NCI-H1694 (cell line): ENCODE results near the gene ADSL.
"Not testable (repeated sequence)": the region's sequence is repeated elsewhere in the genome, so short reads cannot be mapped to it uniquely, and the experiment has no call there.

ENCODE experiments used
- DNase-seq: peaks from one replicate; lab custom pipeline; 2025; lab: John Stamatoyannopoulos, UW

ADSL gene

GRCh38 chr22:40374567-40374966 is 28.3 kb downstream of the ADSL start:
- DNase-seq, result no peak

DNA sequence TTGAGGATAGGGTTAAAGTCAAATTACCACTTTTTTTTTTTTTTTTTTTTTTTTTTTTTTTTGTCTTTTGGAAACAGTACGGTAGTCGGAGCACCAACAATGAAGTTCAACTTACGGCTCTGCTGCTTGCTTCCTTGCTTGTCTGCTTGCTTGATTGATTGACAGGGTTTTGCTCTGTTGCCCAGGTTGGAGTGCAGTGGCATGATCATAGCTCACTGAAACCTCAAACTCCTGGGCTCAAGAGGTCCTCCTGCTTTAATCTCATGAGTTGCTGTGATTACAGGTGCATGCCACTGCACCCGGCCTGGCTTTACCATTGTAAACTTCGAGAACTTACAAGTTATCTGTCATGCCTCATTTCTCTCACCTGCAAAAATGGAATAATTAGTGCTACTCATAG is 29.8 kb downstream of the ADSL start:
- DNase-seq, result no peak

GRCh38 chr22:40377931-40378330 is 31.6 kb downstream of the ADSL start:
- DNase-seq, result no peak

DNA sequence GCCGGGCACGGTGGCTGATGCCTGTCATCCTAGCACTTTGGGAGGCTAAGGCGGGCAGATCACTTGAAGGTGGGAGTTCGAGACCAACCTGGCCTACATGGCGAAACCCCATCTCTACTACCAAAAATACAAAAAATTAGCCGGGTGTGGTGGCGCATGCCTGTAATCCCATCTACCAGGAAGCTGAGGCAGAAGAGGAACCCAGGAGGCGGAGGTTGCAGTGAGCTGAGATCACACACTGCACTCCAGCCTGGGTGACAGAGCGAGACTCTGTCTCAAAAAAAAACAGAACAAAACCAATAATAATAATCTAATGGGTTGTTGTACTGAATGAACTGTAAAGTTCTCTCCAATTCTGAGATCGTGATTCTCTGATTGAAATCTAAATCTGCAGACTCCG is 32.1 kb downstream of the ADSL start:
- not testable (repeated sequence) for DNase-seq

- DNase-seq, result no peak
Observed at GRCh38 chr22:40381461-40381860, 35.2 kb downstream of the ADSL start.

GRCh38 chr22:40383905-40384304 is 37.6 kb downstream of the ADSL start:
- no peak for DNase-seq

DNA sequence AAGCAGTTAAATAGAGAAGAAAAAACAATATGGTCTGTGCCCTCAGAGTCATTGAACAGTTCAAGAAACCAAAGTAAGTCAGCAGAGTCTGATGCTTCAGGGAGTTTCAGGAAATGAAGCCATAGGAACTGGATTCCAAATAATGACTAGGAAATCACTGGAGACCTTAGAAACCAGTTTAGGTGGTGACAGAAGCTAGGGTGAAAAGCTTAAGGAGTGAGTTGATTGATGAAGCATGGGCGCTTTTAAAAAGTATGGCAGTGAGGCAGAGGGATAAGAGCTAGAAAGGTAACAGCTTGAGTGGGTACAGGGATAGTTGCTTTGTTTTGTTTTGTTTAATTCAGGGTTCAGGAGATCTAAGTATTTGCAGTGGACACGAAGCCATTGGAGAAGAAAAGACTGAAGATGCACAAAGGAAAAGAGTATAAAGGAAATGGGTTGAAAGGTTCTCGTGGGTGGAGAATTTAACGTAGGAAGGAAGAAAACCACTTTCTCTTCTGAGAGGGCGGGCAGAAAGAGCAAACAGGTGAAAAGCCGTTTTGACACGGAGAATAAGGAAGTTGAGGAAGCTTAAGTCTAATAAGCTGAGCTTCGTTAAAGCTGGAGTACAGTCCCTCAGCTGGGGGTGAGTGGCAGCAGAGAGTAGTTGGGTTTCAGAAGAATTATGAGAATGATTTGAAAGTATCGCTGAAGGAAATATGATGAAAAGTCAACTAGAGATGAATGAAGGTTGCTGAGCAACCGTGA is 38.9 kb downstream of the ADSL start:
- no peak for DNase-seq

- DNase-seq, result no peak
Observed at GRCh38 chr22:40387746-40388145, 41.4 kb downstream of the ADSL start.

GRCh38 chr22:40388231-40388630 is 41.9 kb downstream of the ADSL start:
- DNase-seq, result no peak

- DNase-seq, result no peak
Observed at GRCh38 chr22:40391417-40391816, 45.1 kb downstream of the ADSL start.

GRCh38 chr22:40392618-40393017 is 46.3 kb downstream of the ADSL start:
- DNase-seq, result no peak

GRCh38 chr22:40394607-40395006 is 48.3 kb downstream of the ADSL start:
- DNase-seq, result peak; percentile 48

- DNase-seq, result no peak
Observed at GRCh38 chr22:40395607-40396006, 49.3 kb downstream of the ADSL start.

GRCh38 chr22:40396882-40397281 is 50.6 kb downstream of the ADSL start:
- peak; percentile 85 for DNase-seq

DNA sequence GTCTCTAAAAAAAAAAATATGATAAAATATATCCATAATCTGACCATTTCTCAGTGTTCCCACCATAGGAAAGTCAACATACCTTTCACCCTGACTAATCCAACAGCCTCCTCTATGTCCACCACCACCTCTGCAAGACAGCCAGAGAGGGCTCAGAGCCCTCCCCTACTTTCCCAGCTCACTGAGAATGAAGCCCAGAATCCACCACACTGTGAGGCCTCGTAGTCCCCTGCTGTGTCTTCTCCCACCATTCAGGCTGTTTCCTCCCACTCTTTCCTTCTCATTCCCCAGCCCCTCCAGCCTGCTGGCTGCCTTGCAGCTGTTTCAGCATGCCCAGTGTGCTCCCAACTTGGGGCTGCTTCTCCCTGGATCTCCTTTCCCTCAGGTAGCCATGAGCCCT is 51.1 kb downstream of the ADSL start:
- DNase-seq, result no peak

GRCh38 chr22:40399621-40400020 is 53.3 kb downstream of the ADSL start:
- DNase-seq, result no peak

DNA sequence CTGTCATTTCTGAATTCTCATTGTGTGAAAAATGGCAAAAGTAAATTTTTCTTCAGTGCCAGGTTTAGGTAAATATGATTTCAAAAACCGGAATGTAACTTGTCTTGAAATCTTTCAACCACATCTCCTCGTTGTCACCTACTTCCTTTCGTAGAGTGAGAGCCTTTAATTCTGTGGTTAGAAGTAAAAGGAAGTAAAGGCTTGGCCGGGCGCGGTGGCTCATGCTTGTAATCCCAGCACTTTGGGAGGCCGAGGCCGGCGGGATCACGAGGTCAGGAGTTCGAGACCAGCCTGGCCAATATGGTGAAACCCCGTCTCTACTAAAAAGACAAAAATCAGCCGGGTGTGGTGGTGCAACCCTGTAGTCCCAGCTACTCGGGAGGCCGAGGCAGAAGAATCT is 53.9 kb downstream of the ADSL start:
- DNase-seq, result no peak

GRCh38 chr22:40401532-40401931 is 55.2 kb downstream of the ADSL start:
- DNase-seq, result no peak

GRCh38 chr22:40401981-40402406 is 55.7 kb downstream of the ADSL start:
- no peak for DNase-seq

DNA sequence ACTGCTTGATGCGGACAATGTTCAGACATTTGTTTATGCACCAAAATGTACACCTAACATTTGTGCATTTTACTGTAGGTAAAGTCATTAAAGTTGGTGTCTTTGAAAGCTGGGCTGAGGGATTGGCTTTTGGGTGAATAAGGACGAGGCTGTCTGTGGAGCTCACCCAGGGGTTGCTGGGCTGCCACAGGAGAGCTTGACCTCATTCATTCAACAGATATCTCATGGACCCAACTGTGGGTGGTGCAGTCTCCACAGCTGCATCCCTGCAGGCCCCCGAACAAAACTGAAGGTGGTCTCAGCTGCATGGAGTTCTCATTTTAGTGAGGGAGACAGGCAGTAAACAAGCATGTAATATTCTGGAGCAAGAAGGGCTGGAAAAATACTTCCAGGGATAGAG is 56.8 kb downstream of the ADSL start:
- no peak for DNase-seq

GRCh38 chr22:40403651-40404050 is 57.4 kb downstream of the ADSL start:
- no peak for DNase-seq

DNA sequence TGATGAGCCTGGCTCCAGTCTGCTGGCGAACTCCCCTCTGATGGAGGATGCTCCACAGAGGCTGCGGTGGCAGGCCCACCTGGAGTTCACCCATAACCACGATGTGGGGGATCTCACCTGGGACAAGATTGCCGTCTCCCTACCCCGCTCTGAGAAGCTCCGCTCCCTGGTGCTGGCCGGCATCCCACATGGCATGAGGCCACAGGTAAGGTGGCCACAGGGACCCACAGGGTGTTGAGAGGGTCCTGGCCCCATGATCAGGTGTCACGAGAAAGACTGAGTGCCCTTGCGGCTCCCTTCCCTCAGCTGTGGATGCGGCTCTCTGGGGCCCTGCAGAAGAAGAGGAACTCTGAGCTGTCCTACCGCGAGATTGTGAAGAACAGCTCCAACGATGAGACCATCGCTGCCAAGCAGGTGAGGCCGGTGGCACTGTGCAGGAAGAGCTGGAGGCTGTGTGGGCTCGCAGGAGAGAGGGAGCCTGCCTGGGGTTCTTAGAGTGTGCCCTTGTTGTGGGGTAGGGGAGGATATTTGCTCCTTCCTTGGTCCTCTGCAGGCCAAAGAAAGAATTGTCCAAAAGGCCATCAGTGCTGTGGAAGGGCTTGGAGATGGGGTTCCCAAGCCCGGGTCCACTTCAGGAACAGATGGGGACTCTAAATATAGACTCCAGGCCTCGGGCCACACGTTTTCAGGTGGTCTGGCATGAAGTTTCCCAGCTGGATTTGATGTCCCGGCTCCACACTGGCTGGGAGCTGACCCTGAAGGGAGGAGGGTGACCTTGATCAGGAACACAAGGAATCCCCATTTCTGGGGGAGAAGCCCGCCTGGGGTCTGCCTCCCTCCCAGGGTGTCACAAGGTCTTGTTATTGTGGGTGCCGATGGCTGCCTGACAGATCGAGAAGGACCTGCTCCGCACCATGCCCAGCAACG is 58.2 kb downstream of the ADSL start:
- no peak for DNase-seq
